Tibial nerve (tissue), 4 donors: Measurements from ENCODE around the gene COX4I1. TPM values are rescaled to one million over a fixed set of nuclear protein-coding genes. Genes with fewer than 3 reads are reported as not detected.

Experiments used
- DNase-seq, 2 donors: peaks; one replicate each; pipeline ENCODE4 v3.0.0-alpha.2; 2019; ENCODE audit warnings: low spot score in 2 of 2
- H3K27ac ChIP-seq, 4 donors: fragments of 200-600 bp; sonication (generic) in 3 of 4; one replicate each; pipeline ENCODE4 v1.5.1; 2017 to 2019; ENCODE audit warnings: mild to moderate bottlenecking in 1 of 4
- H3K27me3 ChIP-seq, 2 donors: fragments of 200-600 bp; sonication (generic) in 1 of 2; one replicate each; pipeline versions ENCODE4 v1.5.1 to v1.6.0; 2017 to 2019
- H3K36me3 ChIP-seq, 3 donors: fragments of 200-600 bp; sonication (generic); one replicate each; pipeline ENCODE4 v1.5.1; 2018 to 2019
- H3K4me1 ChIP-seq, 4 donors: fragments of 200-600 bp; sonication (generic) in 3 of 4; one replicate each; pipeline ENCODE4 v1.5.1; 2017 to 2019
- H3K4me3 ChIP-seq, 4 donors: fragments of 200-600 bp; sonication (generic) in 3 of 4; one replicate each; pipeline ENCODE4 v1.5.1; 2017 to 2019; ENCODE audit warnings: mild to moderate bottlenecking in 1 of 4, moderate library complexity in 1 of 4
- H3K9me3 ChIP-seq, 4 donors: fragments of 200-600 bp; sonication (generic) in 3 of 4; one replicate each; pipeline ENCODE4 v1.5.1; 2017 to 2019
- EP300 ChIP-seq, 2 donors: sonication (generic); formaldehyde crosslinking; IDR thresholded peaks; one replicate each; pipeline ENCODE4 v1.6.1; 2017; ENCODE audit warnings: antibody characterized with exemption in 2 of 2, mild to moderate bottlenecking in 1 of 2
- POLR2A ChIP-seq, 2 donors: fragments of 450-650 bp; IDR thresholded peaks; one replicate each; pipeline ENCODE4 v1.6.1; 2017; ENCODE audit warnings: antibody characterized with exemption in 2 of 2, mild to moderate bottlenecking in 2 of 2, moderate library complexity in 2 of 2
- WGBS, 2 donors: methylation state at CpG; one replicate each; pipeline ENCODE4 v1.1.5; 2018; 5-methylcytosine and 5-hydroxymethylcytosine counted together
- total RNA-seq, 4 donors: library from RNA; depleted of rRNA; stranded (reverse); fragments of >200 nt; gene quantifications; one replicate each; pipeline ENCODE4 v1.1.0, GENCODE V29; 2016
- TF ChIP-seq, protein P1 (sequence below), 5 experiments: fragments of 200-600 bp in 3 of 5; fragments of 450-650 bp in 2 of 5; sonication (generic) in 3 of 5; IDR thresholded peaks; one replicate each; pipeline ENCODE4 v1.5.1; 2016 to 2019; ENCODE audit warnings: antibody characterized with exemption in 5 of 5, mild to moderate bottlenecking in 3 of 5, moderate library complexity in 2 of 5

Gene COX4I1
- total RNA-seq, 4 donors from 2014 or later, result 274 to 401 (median 323) TPM

DNA sequence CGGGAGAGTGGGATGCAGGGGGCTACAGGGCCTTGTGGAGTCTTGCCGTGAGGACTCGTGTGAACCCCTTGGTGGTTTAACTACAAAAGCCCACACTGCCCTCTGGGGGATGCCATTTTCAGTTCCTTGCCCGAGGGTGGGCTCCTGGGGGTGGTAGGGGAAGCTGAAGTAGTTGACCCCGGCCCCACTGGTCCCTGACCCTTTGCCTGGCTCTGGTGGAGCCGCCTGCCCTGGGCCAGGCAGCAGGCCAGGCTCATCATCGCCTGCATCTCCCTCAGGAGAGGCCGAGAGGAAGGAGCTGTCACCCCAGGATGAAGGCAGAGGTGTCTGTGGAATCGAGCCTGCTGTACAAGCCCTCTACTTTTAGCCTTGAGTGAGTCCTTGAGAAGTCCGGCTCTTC lies 10.2 kb downstream of the COX4I1 start:
- no peaks in the 10 kb centered on the region for H3K9me3 ChIP-seq
- no peak for TF ChIP-seq POLR2A (IDR thresholded peaks at IDR 0.05)
- TF ChIP-seq EP300 (IDR thresholded peaks at IDR 0.05), result no peak
- TF ChIP-seq, protein P1, sequence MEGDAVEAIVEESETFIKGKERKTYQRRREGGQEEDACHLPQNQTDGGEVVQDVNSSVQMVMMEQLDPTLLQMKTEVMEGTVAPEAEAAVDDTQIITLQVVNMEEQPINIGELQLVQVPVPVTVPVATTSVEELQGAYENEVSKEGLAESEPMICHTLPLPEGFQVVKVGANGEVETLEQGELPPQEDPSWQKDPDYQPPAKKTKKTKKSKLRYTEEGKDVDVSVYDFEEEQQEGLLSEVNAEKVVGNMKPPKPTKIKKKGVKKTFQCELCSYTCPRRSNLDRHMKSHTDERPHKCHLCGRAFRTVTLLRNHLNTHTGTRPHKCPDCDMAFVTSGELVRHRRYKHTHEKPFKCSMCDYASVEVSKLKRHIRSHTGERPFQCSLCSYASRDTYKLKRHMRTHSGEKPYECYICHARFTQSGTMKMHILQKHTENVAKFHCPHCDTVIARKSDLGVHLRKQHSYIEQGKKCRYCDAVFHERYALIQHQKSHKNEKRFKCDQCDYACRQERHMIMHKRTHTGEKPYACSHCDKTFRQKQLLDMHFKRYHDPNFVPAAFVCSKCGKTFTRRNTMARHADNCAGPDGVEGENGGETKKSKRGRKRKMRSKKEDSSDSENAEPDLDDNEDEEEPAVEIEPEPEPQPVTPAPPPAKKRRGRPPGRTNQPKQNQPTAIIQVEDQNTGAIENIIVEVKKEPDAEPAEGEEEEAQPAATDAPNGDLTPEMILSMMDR (IDR thresholded peaks at IDR 0.05), result no peak
- H3K4me3 ChIP-seq, result no peak overlapping the region
- H3K27ac ChIP-seq, result no peak overlapping the region
- peaks cover 0 to 29% of the 10 kb centered on the region in 2 donors for H3K27me3 ChIP-seq
- 63 to 76% methylated on average over 10 of the region's 10 CpGs for WGBS, 2 donors
- DNase-seq, result no peak
- peaks cover 0 to 28% (median 12%) of the 10 kb centered on the region in 3 donors for H3K36me3 ChIP-seq
- no peaks in the 10 kb centered on the region for H3K4me1 ChIP-seq

DNA sequence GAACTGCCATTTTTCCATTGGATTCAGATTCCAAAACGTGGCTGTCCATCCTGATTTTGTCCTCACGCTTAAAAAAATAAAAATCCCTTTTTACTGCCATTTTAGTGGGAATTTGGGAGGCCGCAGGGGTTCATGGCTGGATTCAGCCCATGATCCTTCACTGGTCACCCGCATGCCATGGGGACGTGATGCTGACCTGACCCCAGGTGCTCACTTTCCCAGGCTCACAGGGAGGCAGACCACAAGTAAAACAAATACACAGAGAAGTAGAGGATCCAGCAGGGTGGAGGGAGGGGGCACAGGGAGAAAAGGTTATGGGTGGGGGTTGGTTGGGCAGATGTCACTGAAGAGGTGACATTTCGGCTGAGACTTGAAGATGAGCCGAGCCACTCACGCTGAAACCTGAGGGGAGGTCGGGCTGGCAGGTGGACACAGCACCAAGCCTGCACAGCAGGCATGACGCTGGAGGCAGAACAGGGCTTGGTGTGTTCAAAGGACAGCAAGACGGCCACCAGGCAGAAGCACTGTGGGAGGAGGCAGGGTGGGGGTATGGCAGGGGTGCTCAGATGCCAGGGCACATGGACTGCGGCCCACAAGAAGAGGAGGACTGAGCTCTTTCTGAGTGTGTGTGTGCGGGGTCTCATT lies 10.7 kb downstream of the COX4I1 start:
- peaks cover 0 to 29% of the 10 kb centered on the region in 2 donors for H3K27me3 ChIP-seq
- no peaks in the 10 kb centered on the region for H3K4me1 ChIP-seq
- H3K4me3 ChIP-seq, result no peak overlapping the region
- H3K36me3 ChIP-seq, result peaks cover 0 to 22% (median 8%) of the 10 kb centered on the region in 3 donors
- no peak for DNase-seq
- WGBS, 2 donors, result 75 to 81% methylated on average over 13 of the region's 13 CpGs
- H3K27ac ChIP-seq, result no peak overlapping the region
- no peaks in the 10 kb centered on the region for H3K9me3 ChIP-seq
- TF ChIP-seq EP300 (IDR thresholded peaks at IDR 0.05) (no peak), POLR2A (IDR thresholded peaks at IDR 0.05) (no peak)
- TF ChIP-seq, protein P1 (IDR thresholded peaks at IDR 0.05), result no peak

DNA sequence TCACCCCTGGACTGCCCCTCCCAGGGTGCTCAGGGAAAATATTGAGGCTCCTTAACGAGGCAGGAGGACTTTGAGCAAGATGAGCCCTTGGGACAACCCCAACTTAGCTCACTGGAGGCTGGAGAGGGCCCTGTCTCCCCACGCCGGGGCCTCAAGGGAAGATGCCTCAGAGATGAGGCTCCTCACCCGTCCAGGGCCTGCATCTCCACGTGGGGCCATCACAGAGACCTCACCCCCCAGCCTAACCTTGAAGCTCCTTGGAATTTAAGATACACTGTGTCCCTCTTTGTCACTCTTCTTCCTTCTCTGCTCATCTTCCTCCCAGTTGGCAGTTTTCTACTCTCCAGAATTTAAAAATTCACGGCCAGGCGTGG lies 11.2 kb downstream of the COX4I1 start:
- 81 to 92% methylated on average over 7 of the region's 7 CpGs for WGBS, 2 donors
- no peaks in the 10 kb centered on the region for H3K9me3 ChIP-seq
- no peak for DNase-seq
- H3K4me1 ChIP-seq, result no peaks in the 10 kb centered on the region
- TF ChIP-seq EP300 (IDR thresholded peaks at IDR 0.05) (no peak), POLR2A (IDR thresholded peaks at IDR 0.05) (no peak)
- TF ChIP-seq, protein P1 (IDR thresholded peaks at IDR 0.05), result no peak
- H3K27me3 ChIP-seq, result peaks cover 0 to 29% of the 10 kb centered on the region in 2 donors
- no peak overlapping the region for H3K27ac ChIP-seq
- peaks cover 0 to 17% (median 4%) of the 10 kb centered on the region in 3 donors for H3K36me3 ChIP-seq
- H3K4me3 ChIP-seq, result no peak overlapping the region

DNA sequence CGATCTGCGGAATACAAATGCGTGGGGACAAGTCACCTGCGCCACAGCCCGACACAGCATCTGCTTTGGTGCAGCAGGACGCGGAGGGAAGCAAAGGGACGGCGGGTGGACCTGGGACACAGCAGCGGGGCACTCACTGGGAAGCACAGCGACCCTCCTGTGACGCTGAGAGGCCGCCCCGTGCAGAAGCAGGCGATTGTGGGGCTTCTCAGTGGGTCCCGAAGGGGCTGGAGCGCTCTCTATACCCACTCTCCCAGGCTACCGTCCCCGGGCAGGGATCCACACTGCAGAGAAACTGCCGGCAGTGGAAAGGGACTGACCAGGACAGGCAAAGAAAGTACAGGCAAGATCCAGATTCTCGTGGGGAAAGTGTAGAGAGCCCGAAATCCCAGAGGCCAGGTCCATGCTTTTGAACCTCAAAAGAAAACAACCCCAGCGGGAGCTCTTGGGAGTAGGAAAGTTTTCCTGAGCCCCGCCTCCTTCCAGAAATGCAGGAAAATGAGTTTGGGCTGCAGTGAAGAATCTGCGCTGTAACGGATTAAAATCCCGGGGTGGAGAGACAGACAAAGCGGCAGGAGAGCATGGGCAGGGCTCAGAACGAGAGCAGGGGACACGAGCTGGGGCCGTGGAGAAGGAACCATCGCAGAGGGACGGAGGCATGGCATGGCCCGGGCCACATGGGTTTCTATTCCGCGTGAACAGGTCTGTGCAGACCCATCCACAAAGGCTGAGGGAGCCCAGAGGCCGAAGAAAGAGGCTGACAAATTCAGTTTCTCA lies 12.7 kb downstream of the COX4I1 start:
- 34 to 41% methylated on average over 36 to 37 of the region's 37 CpGs for WGBS, 2 donors
- Histone ChIP-seq H3K4me3 (no peak overlapping the region), H3K27me3 (peaks cover 0 to 29% of the 10 kb centered on the region in 2 donors), H3K36me3 (peaks cover 0 to 2% (median 0%) of the 10 kb centered on the region in 3 donors), H3K4me1 (no peaks in the 10 kb centered on the region), H3K9me3 (no peaks in the 10 kb centered on the region), H3K27ac (no peak overlapping the region)
- no peak for DNase-seq
- TF ChIP-seq EP300 (IDR thresholded peaks at IDR 0.05) (no peak), POLR2A (IDR thresholded peaks at IDR 0.05) (no peak)
- TF ChIP-seq, protein P1 (IDR thresholded peaks at IDR 0.05), result no peak
